ENCODE measurements around the gene PPIL6.

PPIL6 gene

GRCh38 chr6:109440331-109441068 is at the start of gene PPIL6, which contains the start of gene SMPD2:
TSS of gene PPIL6 (minus strand) at chr6:109440628. CDS start at chr6:109440590, 38 bp downstream.
TSS of gene SMPD2 (plus strand) at chr6:109440724. CDS start at chr6:109441122, 398 bp downstream.
- TF ChIP-seq, protein P1, sequence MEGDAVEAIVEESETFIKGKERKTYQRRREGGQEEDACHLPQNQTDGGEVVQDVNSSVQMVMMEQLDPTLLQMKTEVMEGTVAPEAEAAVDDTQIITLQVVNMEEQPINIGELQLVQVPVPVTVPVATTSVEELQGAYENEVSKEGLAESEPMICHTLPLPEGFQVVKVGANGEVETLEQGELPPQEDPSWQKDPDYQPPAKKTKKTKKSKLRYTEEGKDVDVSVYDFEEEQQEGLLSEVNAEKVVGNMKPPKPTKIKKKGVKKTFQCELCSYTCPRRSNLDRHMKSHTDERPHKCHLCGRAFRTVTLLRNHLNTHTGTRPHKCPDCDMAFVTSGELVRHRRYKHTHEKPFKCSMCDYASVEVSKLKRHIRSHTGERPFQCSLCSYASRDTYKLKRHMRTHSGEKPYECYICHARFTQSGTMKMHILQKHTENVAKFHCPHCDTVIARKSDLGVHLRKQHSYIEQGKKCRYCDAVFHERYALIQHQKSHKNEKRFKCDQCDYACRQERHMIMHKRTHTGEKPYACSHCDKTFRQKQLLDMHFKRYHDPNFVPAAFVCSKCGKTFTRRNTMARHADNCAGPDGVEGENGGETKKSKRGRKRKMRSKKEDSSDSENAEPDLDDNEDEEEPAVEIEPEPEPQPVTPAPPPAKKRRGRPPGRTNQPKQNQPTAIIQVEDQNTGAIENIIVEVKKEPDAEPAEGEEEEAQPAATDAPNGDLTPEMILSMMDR (IDR thresholded peaks at IDR 0.05), result peak in 1 of 2 experiments; percentile 23
- Histone ChIP-seq H3K4me3 (peak within 1 kb of the TSS; percentile 85 to 86), H3K4me1 (peaks cover 0 to 22% (median 13%) of the 10 kb centered on the region in 4 donors), H3K36me3 (peaks cover 9 to 32% (median 23%) of the 10 kb centered on the region in 3 donors), H3K9me3 (no peaks in the 10 kb centered on the region), H3K27ac (peak within 1 kb of the TSS; percentile 81 to 89), H3K27me3 (no peaks in the 10 kb centered on the region)
- intact Hi-C loops (cut with DNase I; ENCODE audit: low total_unique reads), result loop anchor here (2.0 to 5.0 kb wide), 2 partner anchors 58 to 253 kb away; partner anchors contain the start of gene CD164
- DNase-seq, result peak; percentile 88 to 94

DNA sequence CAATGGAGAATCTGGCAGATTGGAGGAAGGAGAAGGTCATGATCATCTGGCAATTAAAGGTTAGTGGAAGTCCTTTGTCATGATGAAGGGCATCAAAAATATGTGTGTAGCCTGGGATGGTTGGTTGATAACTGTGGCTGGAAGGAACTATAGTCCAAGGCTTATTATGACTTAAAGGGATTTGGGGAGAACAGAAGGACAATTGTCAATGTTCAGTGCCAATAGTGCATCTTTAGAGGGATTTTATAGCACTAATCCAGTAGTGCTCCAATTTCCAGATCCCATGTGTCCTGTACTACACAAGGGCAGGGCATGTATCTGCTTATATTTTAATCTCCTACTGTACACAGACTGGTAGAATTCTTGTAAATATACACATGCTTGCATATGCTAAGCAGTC is 47.6 kb upstream of the PPIL6 start:
- Histone ChIP-seq H3K4me3 (no peak overlapping the region), H3K36me3 (no peaks in the 10 kb centered on the region), H3K27ac (no peak overlapping the region), H3K27me3 (no peaks in the 10 kb centered on the region), H3K9me3 (no peaks in the 10 kb centered on the region), H3K4me1 (peaks cover 0 to 7% (median 0%) of the 10 kb centered on the region in 4 donors)
- DNase-seq, result no peak
- TF ChIP-seq, protein P1 (IDR thresholded peaks at IDR 0.05), result no peak
- intact Hi-C loops (cut with DNase I; ENCODE audit: low total_unique reads), result no loop called here

- H3K27ac ChIP-seq, result no peak overlapping the region
- H3K4me1 ChIP-seq, result peaks cover 0 to 21% (median 12%) of the 10 kb centered on the region in 4 donors
- H3K36me3 ChIP-seq, result no peaks in the 10 kb centered on the region
- no peak overlapping the region for H3K4me3 ChIP-seq
- intact Hi-C loops (cut with DNase I; ENCODE audit: low total_unique reads), result no loop called here
- no peaks in the 10 kb centered on the region for H3K27me3 ChIP-seq
- DNase-seq, result no peak
- H3K9me3 ChIP-seq, result no peaks in the 10 kb centered on the region
- TF ChIP-seq, protein P1 (IDR thresholded peaks at IDR 0.05), result no peak
Measured at GRCh38 chr6:109486068-109486467, 45.6 kb upstream of the PPIL6 start.

- intact Hi-C loops (cut with DNase I; ENCODE audit: low total_unique reads), result no loop called here
- H3K4me1 ChIP-seq, result peaks cover 0 to 28% (median 17%) of the 10 kb centered on the region in 4 donors
- H3K4me3 ChIP-seq, result no peak overlapping the region
- no peak overlapping the region for H3K27ac ChIP-seq
- no peaks in the 10 kb centered on the region for H3K27me3 ChIP-seq
- no peaks in the 10 kb centered on the region for H3K9me3 ChIP-seq
- DNase-seq, result no peak
- H3K36me3 ChIP-seq, result no peaks in the 10 kb centered on the region
- TF ChIP-seq, protein P1 (IDR thresholded peaks at IDR 0.05), result no peak
Measured at GRCh38 chr6:109485266-109485935, 45.0 kb upstream of the PPIL6 start.

DNA sequence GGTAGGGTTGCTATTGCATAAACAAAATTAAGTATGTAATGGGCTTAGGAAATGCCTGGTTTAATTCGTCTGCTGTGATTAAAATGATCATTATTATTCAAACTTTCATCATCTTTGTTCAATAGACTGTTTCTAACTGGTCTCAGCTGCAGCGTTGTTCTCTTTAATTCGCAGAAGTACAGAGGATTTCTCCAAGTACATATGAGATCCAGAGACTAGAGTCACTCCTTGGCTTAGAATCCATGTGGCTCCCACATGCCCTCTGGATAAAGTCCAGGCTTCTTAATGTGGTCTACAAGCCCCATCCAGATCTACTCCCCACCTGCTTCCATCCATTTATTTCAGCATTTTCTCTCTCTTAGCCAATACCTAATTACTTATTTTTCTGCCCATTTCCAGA is 43.7 kb upstream of the PPIL6 start:
- no peak for DNase-seq
- TF ChIP-seq, protein P1 (IDR thresholded peaks at IDR 0.05), result no peak
- H3K36me3 ChIP-seq, result no peaks in the 10 kb centered on the region
- H3K9me3 ChIP-seq, result no peaks in the 10 kb centered on the region
- H3K27me3 ChIP-seq, result no peaks in the 10 kb centered on the region
- peak overlapping the region; percentile 71 to 92 for H3K27ac ChIP-seq
- H3K4me1 ChIP-seq, result peaks cover 0 to 41% (median 25%) of the 10 kb centered on the region in 4 donors
- H3K4me3 ChIP-seq, result peak overlapping the region; percentile 99
- intact Hi-C loops (cut with DNase I; ENCODE audit: low total_unique reads), result no loop called here

Data from tibial artery (tissue), 4 donors.